ENCODE results near the gene MTMR3.

GRCh38 chr22:29870574-29870973 lies 12.4 kb upstream of the MTMR3 start:
- TF ChIP-seq TAF1 (IDR thresholded peaks at IDR 0.05; ENCODE audit: borderline replicate concordance, insufficient read depth, low read length) (no peak), POLR2AphosphoS5 (IDR thresholded peaks at IDR 0.05; ENCODE audit: low read depth, low read length) (no peak)

All from PFSK-1 (cell line).